Measurements from ENCODE around the gene CCDC137. TPM values are rescaled to one million over a fixed set of nuclear protein-coding genes. Genes with fewer than 3 reads are reported as not detected.

The CCDC137 gene
- total and polyA plus RNA-seq, 2 of the 13 experiments (the other 11 are each of a cell fraction or from before 2014, with no cell fraction given): 14.6 to 39.1 TPM

DNA sequence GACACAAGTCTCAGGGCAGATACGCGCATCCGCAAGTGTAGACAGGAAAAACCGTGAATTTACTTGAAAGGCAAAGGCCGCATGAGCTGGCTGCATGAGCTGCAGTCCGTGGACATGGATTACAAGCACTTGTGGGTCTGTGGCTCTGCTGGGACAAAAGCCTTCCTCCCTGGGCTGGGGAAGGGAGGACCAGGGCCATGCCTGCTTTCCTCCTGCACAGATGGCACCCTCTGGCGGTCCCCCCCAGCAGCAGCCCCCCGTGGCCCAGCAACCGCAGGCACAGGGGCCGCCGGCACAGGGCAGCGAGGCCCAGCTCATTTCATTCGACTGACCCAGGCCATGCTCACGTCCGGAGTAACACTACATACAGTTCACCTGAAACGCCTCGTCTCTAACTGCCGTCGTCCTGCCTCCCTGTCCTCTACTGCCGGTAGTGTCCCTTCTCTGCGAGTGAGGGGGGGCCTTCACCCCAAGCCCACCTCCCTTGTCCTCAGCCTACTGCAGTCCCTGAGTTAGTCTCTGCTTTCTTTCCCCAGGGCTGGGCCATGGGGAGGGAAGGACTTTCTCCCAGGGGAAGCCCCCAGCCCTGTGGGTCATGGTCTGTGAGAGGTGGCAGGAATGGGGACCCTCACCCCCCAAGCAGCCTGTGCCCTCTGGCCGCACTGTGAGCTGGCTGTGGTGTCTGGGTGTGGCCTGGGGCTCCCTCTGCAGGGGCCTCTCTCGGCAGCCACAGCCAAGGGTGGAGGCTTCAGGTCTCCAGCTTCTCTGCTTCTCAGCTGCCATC lies 34.9 kb downstream of the CCDC137 start (continued):
- TF ChIP-seq SALL2 (CRISPR knock-in tag; IDR thresholded peaks at IDR 0.05) (peak; percentile 50; the same call in 1 of the 2 replicates), IRF2 (CRISPR knock-in tag; IDR thresholded peaks at IDR 0.05) (no peak), ETV6 (CRISPR knock-in tag; conservative IDR thresholded peaks at IDR 0.05) (no peak), FOXO1 (CRISPR knock-in tag; IDR thresholded peaks at IDR 0.05) (0 out of 2 replicates have a peak, but pooled peaks have one; percentile 27), CEBPG (CRISPR knock-in tag; IDR thresholded peaks at IDR 0.05) (no peak), ZNF343 (CRISPR knock-in tag; IDR thresholded peaks at IDR 0.05) (no peak), MED1 (CRISPR knock-in tag; IDR thresholded peaks at IDR 0.05) (0 out of 2 replicates have a peak, but pooled peaks have one; percentile 27), MTA1 (CRISPR knock-in tag; IDR thresholded peaks at IDR 0.05; ENCODE audit: borderline replicate concordance) (0 out of 2 replicates have a peak, but pooled peaks have one; percentile 37), ELF3 (CRISPR knock-in tag; IDR thresholded peaks at IDR 0.05) (no peak), JDP2 (CRISPR knock-in tag; IDR thresholded peaks at IDR 0.05; ENCODE audit: borderline replicate concordance) (no peak), CC2D1A (CRISPR knock-in tag; IDR thresholded peaks at IDR 0.05) (no peak), HMGA1 (CRISPR knock-in tag; conservative IDR thresholded peaks at IDR 0.05) (no peak), KDM4B (CRISPR knock-in tag; IDR thresholded peaks at IDR 0.05) (no peak)
- TF ChIP-seq, protein P1, sequence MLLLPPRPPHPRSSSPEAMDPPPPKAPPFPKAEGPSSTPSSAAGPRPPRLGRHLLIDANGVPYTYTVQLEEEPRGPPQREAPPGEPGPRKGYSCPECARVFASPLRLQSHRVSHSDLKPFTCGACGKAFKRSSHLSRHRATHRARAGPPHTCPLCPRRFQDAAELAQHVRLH (CRISPR knock-in tag; IDR thresholded peaks at IDR 0.05; ENCODE audit: borderline replicate concordance, low read depth): no peak; the same call in 1 of the 2 replicates
- TF ChIP-seq, protein P2, sequence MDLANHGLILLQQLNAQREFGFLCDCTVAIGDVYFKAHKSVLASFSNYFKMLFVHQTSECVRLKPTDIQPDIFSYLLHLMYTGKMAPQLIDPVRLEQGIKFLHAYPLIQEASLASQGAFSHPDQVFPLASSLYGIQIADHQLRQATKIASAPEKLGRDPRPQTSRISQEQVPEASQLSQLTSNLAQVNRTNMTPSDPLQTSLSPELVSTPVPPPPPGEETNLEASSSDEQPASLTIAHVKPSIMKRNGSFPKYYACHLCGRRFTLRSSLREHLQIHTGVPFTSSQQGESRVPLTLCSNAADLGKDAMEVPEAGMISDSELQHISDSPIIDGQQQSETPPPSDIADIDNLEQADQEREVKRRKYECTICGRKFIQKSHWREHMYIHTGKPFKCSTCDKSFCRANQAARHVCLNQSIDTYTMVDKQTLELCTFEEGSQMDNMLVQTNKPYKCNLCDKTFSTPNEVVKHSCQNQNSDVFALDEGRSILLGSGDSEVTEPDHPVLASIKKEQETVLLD (CRISPR knock-in tag; IDR thresholded peaks at IDR 0.05; ENCODE audit: low read depth): no peak
- TF ChIP-seq, protein P3, sequence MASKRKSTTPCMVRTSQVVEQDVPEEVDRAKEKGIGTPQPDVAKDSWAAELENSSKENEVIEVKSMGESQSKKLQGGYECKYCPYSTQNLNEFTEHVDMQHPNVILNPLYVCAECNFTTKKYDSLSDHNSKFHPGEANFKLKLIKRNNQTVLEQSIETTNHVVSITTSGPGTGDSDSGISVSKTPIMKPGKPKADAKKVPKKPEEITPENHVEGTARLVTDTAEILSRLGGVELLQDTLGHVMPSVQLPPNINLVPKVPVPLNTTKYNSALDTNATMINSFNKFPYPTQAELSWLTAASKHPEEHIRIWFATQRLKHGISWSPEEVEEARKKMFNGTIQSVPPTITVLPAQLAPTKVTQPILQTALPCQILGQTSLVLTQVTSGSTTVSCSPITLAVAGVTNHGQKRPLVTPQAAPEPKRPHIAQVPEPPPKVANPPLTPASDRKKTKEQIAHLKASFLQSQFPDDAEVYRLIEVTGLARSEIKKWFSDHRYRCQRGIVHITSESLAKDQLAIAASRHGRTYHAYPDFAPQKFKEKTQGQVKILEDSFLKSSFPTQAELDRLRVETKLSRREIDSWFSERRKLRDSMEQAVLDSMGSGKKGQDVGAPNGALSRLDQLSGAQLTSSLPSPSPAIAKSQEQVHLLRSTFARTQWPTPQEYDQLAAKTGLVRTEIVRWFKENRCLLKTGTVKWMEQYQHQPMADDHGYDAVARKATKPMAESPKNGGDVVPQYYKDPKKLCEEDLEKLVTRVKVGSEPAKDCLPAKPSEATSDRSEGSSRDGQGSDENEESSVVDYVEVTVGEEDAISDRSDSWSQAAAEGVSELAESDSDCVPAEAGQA (IDR thresholded peaks at IDR 0.05; ENCODE audit: low read depth): no peak
- TF ChIP-seq, protein P3 (CRISPR knock-in tag; IDR thresholded peaks at IDR 0.05; ENCODE audit: borderline replicate concordance): no peak
- TF ChIP-seq, protein P4, sequence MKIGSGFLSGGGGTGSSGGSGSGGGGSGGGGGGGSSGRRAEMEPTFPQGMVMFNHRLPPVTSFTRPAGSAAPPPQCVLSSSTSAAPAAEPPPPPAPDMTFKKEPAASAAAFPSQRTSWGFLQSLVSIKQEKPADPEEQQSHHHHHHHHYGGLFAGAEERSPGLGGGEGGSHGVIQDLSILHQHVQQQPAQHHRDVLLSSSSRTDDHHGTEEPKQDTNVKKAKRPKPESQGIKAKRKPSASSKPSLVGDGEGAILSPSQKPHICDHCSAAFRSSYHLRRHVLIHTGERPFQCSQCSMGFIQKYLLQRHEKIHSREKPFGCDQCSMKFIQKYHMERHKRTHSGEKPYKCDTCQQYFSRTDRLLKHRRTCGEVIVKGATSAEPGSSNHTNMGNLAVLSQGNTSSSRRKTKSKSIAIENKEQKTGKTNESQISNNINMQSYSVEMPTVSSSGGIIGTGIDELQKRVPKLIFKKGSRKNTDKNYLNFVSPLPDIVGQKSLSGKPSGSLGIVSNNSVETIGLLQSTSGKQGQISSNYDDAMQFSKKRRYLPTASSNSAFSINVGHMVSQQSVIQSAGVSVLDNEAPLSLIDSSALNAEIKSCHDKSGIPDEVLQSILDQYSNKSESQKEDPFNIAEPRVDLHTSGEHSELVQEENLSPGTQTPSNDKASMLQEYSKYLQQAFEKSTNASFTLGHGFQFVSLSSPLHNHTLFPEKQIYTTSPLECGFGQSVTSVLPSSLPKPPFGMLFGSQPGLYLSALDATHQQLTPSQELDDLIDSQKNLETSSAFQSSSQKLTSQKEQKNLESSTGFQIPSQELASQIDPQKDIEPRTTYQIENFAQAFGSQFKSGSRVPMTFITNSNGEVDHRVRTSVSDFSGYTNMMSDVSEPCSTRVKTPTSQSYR (CRISPR knock-in tag; IDR thresholded peaks at IDR 0.05; ENCODE audit: borderline replicate concordance): no peak; the same call in 1 of the 2 replicates
- TF ChIP-seq, protein P5, sequence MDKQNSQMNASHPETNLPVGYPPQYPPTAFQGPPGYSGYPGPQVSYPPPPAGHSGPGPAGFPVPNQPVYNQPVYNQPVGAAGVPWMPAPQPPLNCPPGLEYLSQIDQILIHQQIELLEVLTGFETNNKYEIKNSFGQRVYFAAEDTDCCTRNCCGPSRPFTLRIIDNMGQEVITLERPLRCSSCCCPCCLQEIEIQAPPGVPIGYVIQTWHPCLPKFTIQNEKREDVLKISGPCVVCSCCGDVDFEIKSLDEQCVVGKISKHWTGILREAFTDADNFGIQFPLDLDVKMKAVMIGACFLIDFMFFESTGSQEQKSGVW (CRISPR knock-in tag; IDR thresholded peaks at IDR 0.05; ENCODE audit: borderline replicate concordance): no peak
